ENCODE data around the gene MFAP4.

Gene MFAP4

GRCh38 chr17:19410091-19410490, 23.1 kb upstream of the MFAP4 start:
- DNase-seq (ENCODE audit: low read depth) = no peak

GRCh38 chr17:19409509-19409908, 22.5 kb upstream of the MFAP4 start:
- DNase-seq (ENCODE audit: low read depth) = peak; percentile 59

GRCh38 chr17:19409066-19409465, 22.1 kb upstream of the MFAP4 start:
- no peak for DNase-seq (ENCODE audit: low read depth)

GRCh38 chr17:19408346-19408710, 21.3 kb upstream of the MFAP4 start:
- DNase-seq (ENCODE audit: low read depth) = no peak

- DNase-seq (ENCODE audit: low read depth) = no peak
Measured at GRCh38 chr17:19407601-19408345, 20.8 kb upstream of the MFAP4 start.

GRCh38 chr17:19405114-19405513, 18.1 kb upstream of the MFAP4 start:
- DNase-seq (ENCODE audit: low read depth) = no peak

- DNase-seq (ENCODE audit: low read depth) = no peak
Measured at GRCh38 chr17:19404264-19404663, 17.3 kb upstream of the MFAP4 start.

GRCh38 chr17:19403021-19403420, 16.0 kb upstream of the MFAP4 start:
- no peak for DNase-seq (ENCODE audit: low read depth)

GRCh38 chr17:19402171-19402570, 15.2 kb upstream of the MFAP4 start:
- no peak for DNase-seq (ENCODE audit: low read depth)

- DNase-seq (ENCODE audit: low read depth) = no peak
Measured at GRCh38 chr17:19401321-19402010, 14.5 kb upstream of the MFAP4 start.

- DNase-seq (ENCODE audit: low read depth) = no peak
Measured at GRCh38 chr17:19399750-19400450, 12.9 kb upstream of the MFAP4 start.

- DNase-seq (ENCODE audit: low read depth) = no peak
Measured at GRCh38 chr17:19398301-19399181, 11.6 kb upstream of the MFAP4 start.

GRCh38 chr17:19397556-19398041, 10.6 kb upstream of the MFAP4 start:
- no peak for DNase-seq (ENCODE audit: low read depth)

- no peak for DNase-seq (ENCODE audit: low read depth)
Measured at GRCh38 chr17:19392303-19392702, 5.3 kb upstream of the MFAP4 start.

- DNase-seq (ENCODE audit: low read depth) = no peak
Measured at GRCh38 chr17:19391432-19391831, 4.4 kb upstream of the MFAP4 start.

GRCh38 chr17:19390951-19391350, 4.0 kb upstream of the MFAP4 start:
- no peak for DNase-seq (ENCODE audit: low read depth)

- DNase-seq (ENCODE audit: low read depth) = no peak
Measured at GRCh38 chr17:19388791-19389785, 2.1 kb upstream of the MFAP4 start.

GRCh38 chr17:19387921-19388521, 1.0 kb upstream of the MFAP4 start:
- no peak for DNase-seq (ENCODE audit: low read depth)

GRCh38 chr17:19386051-19386929, 700 bp downstream of the MFAP4 start:
- DNase-seq (ENCODE audit: low read depth) = no peak

Measured in non-pigmented ciliary epithelial cell (primary cell).